Measurements from ENCODE around the gene MYL5. TPM values are rescaled to one million over a fixed set of nuclear protein-coding genes. Genes with fewer than 3 reads are reported as not detected.

The MYL5 gene
- total and polyA plus RNA-seq, 2 of the 13 experiments (the other 11 are each of a cell fraction or from before 2014, with no cell fraction given) = 6.5 to 16.0 TPM

- peak; percentile 78; the same call in 1 of the 2 replicates for TF ChIP-seq ZNF691 (CRISPR knock-in tag; IDR thresholded peaks at IDR 0.05; ENCODE audit: borderline replicate concordance, low read depth)
- no peak for TF ChIP-seq ZNF761 (CRISPR knock-in tag; conservative IDR thresholded peaks at IDR 0.05)
- no peak for TF ChIP-seq FOXK2 (IDR thresholded peaks at IDR 0.05)
- TF ChIP-seq KMT2A (CRISPR knock-in tag; IDR thresholded peaks at IDR 0.05) = no peak
- peak; percentile 60; the same call in 1 of the 2 replicates for TF ChIP-seq TSC22D2 (CRISPR knock-in tag; IDR thresholded peaks at IDR 0.05; ENCODE audit: borderline replicate concordance)
- TF ChIP-seq ZNF383 (CRISPR knock-in tag; IDR thresholded peaks at IDR 0.05; ENCODE audit: borderline replicate concordance) = no peak
- TF ChIP-seq ZKSCAN8 (CRISPR knock-in tag; IDR thresholded peaks at IDR 0.05; ENCODE audit: borderline replicate concordance) = 0 out of 2 replicates have a peak, but pooled peaks have one; percentile 69
- TF ChIP-seq KLF16 (CRISPR knock-in tag; IDR thresholded peaks at IDR 0.05) = peak in 1 of 2 experiments; percentile 88; a peak in 2 of 4 replicates
- no peak for TF ChIP-seq ETS1 (CRISPR knock-in tag; IDR thresholded peaks at IDR 0.05)
- peak; percentile 88 for TF ChIP-seq GATAD2A (CRISPR knock-in tag; IDR thresholded peaks at IDR 0.05)
- peak; percentile 44; the same call in 1 of the 2 replicates for TF ChIP-seq DRAP1 (CRISPR knock-in tag; IDR thresholded peaks at IDR 0.05)
- TF ChIP-seq KDM4B (CRISPR knock-in tag; IDR thresholded peaks at IDR 0.05) = no peak
- no peak for TF ChIP-seq ZNF292 (CRISPR knock-in tag; IDR thresholded peaks at IDR 0.05; ENCODE audit: borderline replicate concordance, low read depth)
- no peak for TF ChIP-seq XBP1 (CRISPR knock-in tag; IDR thresholded peaks at IDR 0.05)
- no peak for TF ChIP-seq NCOA5 (CRISPR knock-in tag; IDR thresholded peaks at IDR 0.05)
- no peak for TF ChIP-seq PBX3 (CRISPR knock-in tag; IDR thresholded peaks at IDR 0.05; ENCODE audit: borderline replicate concordance)
- no peak for TF ChIP-seq MAFG (CRISPR knock-in tag; IDR thresholded peaks at IDR 0.05)
- no peak for TF ChIP-seq PRPF4 (IDR thresholded peaks at IDR 0.05; ENCODE audit: low read depth, low read length, poor library complexity, severe bottlenecking)
- no peak for TF ChIP-seq DZIP1 (CRISPR knock-in tag; IDR thresholded peaks at IDR 0.05)
- peak; percentile 36; the same call in 1 of the 2 replicates for TF ChIP-seq ZNF710 (CRISPR knock-in tag; IDR thresholded peaks at IDR 0.05; ENCODE audit: borderline replicate concordance)
- TF ChIP-seq ZNF883 (CRISPR knock-in tag; IDR thresholded peaks at IDR 0.05; ENCODE audit: not compliant biosample characterization) = no peak
These were observed 18.6 kb downstream of the MYL5 start (continued) for GRCh38 chr4:692771-693554.
